HG03521 (cell line): Measurements from ENCODE around the gene LST1.
"Not testable (repeated sequence)": the region's sequence is repeated elsewhere in the genome, so short reads cannot be mapped to it uniquely, and the experiment has no call there.

Experiments used
- ATAC-seq: cut with Tn5 transposase; IDR thresholded peaks from one replicate; pipeline ENCODE4 v1.9.1; 2021; ENCODE audit warnings: mild to moderate bottlenecking, moderate library complexity; ENCODE audit not compliant: unreplicated experiment

The LST1 gene

GRCh38 chr6:31580438-31580740 is 5.7 kb upstream of the LST1 start:
- no peak for ATAC-seq

- ATAC-seq = peak; percentile 65
Measured at GRCh38 chr6:31580807-31581433, 5.2 kb upstream of the LST1 start.

GRCh38 chr6:31581434-31582229 is 4.4 kb upstream of the LST1 start:
- no peak for ATAC-seq

- ATAC-seq = no peak
Measured at GRCh38 chr6:31582230-31582643, 3.8 kb upstream of the LST1 start, which contains the start of gene LTB. Gene LTB (minus strand): TSS chr6:31582424. CDS start chr6:31582417, 7 bp downstream.

GRCh38 chr6:31585491-31585890 is 586 bp upstream of the LST1 start:
- no peak for ATAC-seq

GRCh38 chr6:31586599-31587281 is 663 bp downstream of the LST1 start:
- ATAC-seq = no peak

GRCh38 chr6:31587791-31588777 is 2.0 kb downstream of the LST1 start:
- ATAC-seq = no peak

- no peak for ATAC-seq
Measured at GRCh38 chr6:31588871-31589650, 3.0 kb downstream of the LST1 start.

- not testable (repeated sequence) for ATAC-seq
Measured at GRCh38 chr6:31590691-31591090, 4.6 kb downstream of the LST1 start.

GRCh38 chr6:31592396-31592771 is 6.3 kb downstream of the LST1 start:
- ATAC-seq = no peak

GRCh38 chr6:31597006-31597405 is 10.9 kb downstream of the LST1 start:
- no peak for ATAC-seq

GRCh38 chr6:31607317-31607716 is 21.2 kb downstream of the LST1 start:
- no peak for ATAC-seq

- ATAC-seq = no peak
Measured at GRCh38 chr6:31609519-31610406, 23.7 kb downstream of the LST1 start.

GRCh38 chr6:31610968-31611367 is 24.9 kb downstream of the LST1 start:
- no peak for ATAC-seq

- no peak for ATAC-seq
Measured at GRCh38 chr6:31614075-31614619, 28.1 kb downstream of the LST1 start.

GRCh38 chr6:31614684-31615578 is 28.9 kb downstream of the LST1 start, which contains the start of gene AIF1:
Gene AIF1 (plus strand): TSS chr6:31615234. CDS start chr6:31615330, 96 bp downstream.
- ATAC-seq = no peak

- no peak for ATAC-seq
Measured at GRCh38 chr6:31615748-31616147, 29.7 kb downstream of the LST1 start.

- no peak for ATAC-seq
Measured at GRCh38 chr6:31617010-31617409, 30.9 kb downstream of the LST1 start.
